Upper lobe of left lung (tissue), 4 donors: Measurements from ENCODE around the gene GABARAPL2.

Experiments
- EP300 ChIP-seq, 4 donors: sonication (generic); formaldehyde crosslinking; IDR thresholded peaks; one replicate each; pipeline ENCODE4 v1.5.1; 2017; ENCODE audit warnings: antibody characterized with exemption in 4 of 4, control low read depth in 2 of 4
- POLR2AphosphoS5 ChIP-seq, 2 donors: sonication (generic); formaldehyde crosslinking; IDR thresholded peaks; one replicate each; pipeline ENCODE4 v1.5.1; 2017; ENCODE audit warnings: antibody characterized with exemption in 2 of 2
- TF ChIP-seq, protein P1 (sequence below), 6 experiments: fragments of 450-650 bp in 4 of 6; fragments of 200-600 bp in 2 of 6; sonication (generic) in 2 of 6; IDR thresholded peaks; one replicate each; pipeline ENCODE4 v1.5.1; 2016 to 2019; ENCODE audit warnings: antibody characterized with exemption in 6 of 6

DNA sequence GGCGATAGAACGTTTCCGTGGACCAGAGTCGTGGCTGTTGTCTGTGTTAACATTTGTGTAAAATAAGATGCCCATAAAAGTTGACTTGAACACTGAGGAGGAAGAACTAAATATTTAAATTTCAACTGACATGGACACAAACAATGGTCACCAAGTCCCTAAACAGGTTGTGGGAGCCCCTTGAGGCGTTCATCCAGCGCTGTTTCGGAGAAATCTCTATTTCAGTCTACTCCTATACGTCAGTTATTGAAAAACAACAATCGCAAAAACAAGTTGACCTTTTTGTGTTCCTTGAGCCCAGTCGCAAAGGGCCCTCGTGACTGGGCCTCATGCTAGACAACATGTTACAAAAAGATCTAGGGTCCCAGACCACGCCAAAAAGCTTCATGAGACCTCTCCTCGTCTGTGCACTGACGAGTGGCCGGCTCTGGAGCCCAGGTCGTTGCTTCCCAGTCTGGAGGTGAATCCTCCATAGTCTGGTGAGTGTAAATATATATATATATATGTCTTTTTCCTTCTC lies 9.7 kb upstream of the GABARAPL2 start:
- TF ChIP-seq EP300 (IDR thresholded peaks at IDR 0.05) = no peak
- no peak for TF ChIP-seq POLR2AphosphoS5 (IDR thresholded peaks at IDR 0.05)
- TF ChIP-seq, protein P1, sequence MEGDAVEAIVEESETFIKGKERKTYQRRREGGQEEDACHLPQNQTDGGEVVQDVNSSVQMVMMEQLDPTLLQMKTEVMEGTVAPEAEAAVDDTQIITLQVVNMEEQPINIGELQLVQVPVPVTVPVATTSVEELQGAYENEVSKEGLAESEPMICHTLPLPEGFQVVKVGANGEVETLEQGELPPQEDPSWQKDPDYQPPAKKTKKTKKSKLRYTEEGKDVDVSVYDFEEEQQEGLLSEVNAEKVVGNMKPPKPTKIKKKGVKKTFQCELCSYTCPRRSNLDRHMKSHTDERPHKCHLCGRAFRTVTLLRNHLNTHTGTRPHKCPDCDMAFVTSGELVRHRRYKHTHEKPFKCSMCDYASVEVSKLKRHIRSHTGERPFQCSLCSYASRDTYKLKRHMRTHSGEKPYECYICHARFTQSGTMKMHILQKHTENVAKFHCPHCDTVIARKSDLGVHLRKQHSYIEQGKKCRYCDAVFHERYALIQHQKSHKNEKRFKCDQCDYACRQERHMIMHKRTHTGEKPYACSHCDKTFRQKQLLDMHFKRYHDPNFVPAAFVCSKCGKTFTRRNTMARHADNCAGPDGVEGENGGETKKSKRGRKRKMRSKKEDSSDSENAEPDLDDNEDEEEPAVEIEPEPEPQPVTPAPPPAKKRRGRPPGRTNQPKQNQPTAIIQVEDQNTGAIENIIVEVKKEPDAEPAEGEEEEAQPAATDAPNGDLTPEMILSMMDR (IDR thresholded peaks at IDR 0.05) = no peak
